SU-DHL-6 (cell line): ENCODE data around the gene DAPK2.

Source experiments
- H2AFZ ChIP-seq: fragments of 200-600 bp; sonication (generic); 2 replicates; pipeline ENCODE4 v1.6.1; 2014; ENCODE audit warnings: low read depth, mild to moderate bottlenecking, moderate library complexity, mixed read lengths, antibody characterized with exemption, low read length; ENCODE audit not compliant: severe bottlenecking
- H3F3A ChIP-seq: fragments of 200-600 bp; shearing (Covaris generic); 2 replicates; pipeline ENCODE4 v1.6.0; 2016; ENCODE audit warnings: antibody characterized with exemption, mild to moderate bottlenecking; ENCODE audit not compliant: insufficient read depth
- H3K27ac ChIP-seq: fragments of 200-600 bp; sonication (generic); 2 replicates; pipeline ENCODE4 v1.5.1; 2016; ENCODE audit warnings: low read depth, mild to moderate bottlenecking, low read length, moderate library complexity, mixed read lengths
- H3K27me3 ChIP-seq: fragments of 200-600 bp; sonication (generic), shearing (Covaris generic); 2 replicates; pipeline ENCODE4 v1.6.0; 2014; ENCODE audit warnings: mild to moderate bottlenecking, low read length
- H3K36me3 ChIP-seq: fragments of 200-600 bp; sonication (generic); 2 replicates; pipeline ENCODE4 v1.6.1; 2014; ENCODE audit warnings: mild to moderate bottlenecking, low read length, mixed read lengths
- H3K4me2 ChIP-seq: fragments of 300-600, 200-600 bp; shearing (Covaris generic), sonication (generic); 2 replicates; pipeline ENCODE4 v1.6.0; 2014; ENCODE audit warnings: low read length, low read depth, mild to moderate bottlenecking; ENCODE audit not compliant: poor library complexity, severe bottlenecking
- H3K4me3 ChIP-seq: fragments of 200-600 bp; sonication (generic); 2 replicates; pipeline ENCODE4 v1.5.1; 2014; ENCODE audit warnings: antibody characterized with exemption, low read length, mild to moderate bottlenecking, mixed read lengths; ENCODE audit not compliant: insufficient read depth, poor library complexity, severe bottlenecking
- H3K79me2 ChIP-seq: fragments of 200-600 bp; sonication (generic); 2 replicates; pipeline ENCODE4 v1.6.1; 2014; ENCODE audit warnings: mild to moderate bottlenecking, low read length, moderate library complexity; ENCODE audit not compliant: insufficient read depth
- H3K9ac ChIP-seq: fragments of 200-600 bp; sonication (generic); 2 replicates; pipeline ENCODE4 v1.7.0; 2014; ENCODE audit warnings: mild to moderate bottlenecking, low read length
- H3K9me2 ChIP-seq: fragments of 200-600 bp; sonication (generic); replicated peaks from 2 replicates; pipeline ENCODE4 v1.6.1; 2014; ENCODE audit warnings: low read length; ENCODE audit not compliant: insufficient read depth
- H3K9me3 ChIP-seq: fragments of 200-600 bp; sonication (generic); 2 replicates; pipeline ENCODE4 v1.6.1; 2014; ENCODE audit warnings: low read length, mixed read lengths; ENCODE audit not compliant: insufficient read depth
- H4K20me1 ChIP-seq: fragments of 200-600 bp; sonication (generic); 2 replicates; pipeline ENCODE4 v1.6.1; 2014; ENCODE audit warnings: low read depth, mild to moderate bottlenecking, antibody characterized with exemption, low read length, moderate library complexity, mixed read lengths
- CTCF ChIP-seq: fragments of 200-600 bp; sonication (generic); IDR thresholded peaks from one replicate; pipeline ENCODE4 v1.5.1; 2017; ENCODE audit warnings: antibody characterized with exemption, mild to moderate bottlenecking, low read length, moderate library complexity; ENCODE audit not compliant: insufficient read depth, poor library complexity, severe bottlenecking
- EZH2phosphoT487 ChIP-seq: fragments of 200-600 bp; sonication (generic), shearing (Covaris generic); conservative IDR thresholded peaks from 2 replicates; pipeline ENCODE4 v1.6.1; 2018; ENCODE audit warnings: mild to moderate bottlenecking, antibody characterized with exemption, low read length, moderate library complexity, mixed read lengths

The DAPK2 gene

GRCh38 chr15:64092864-64093626, 46.8 kb upstream of the DAPK2 start:
- peak overlapping the region; percentile 84 for H2AFZ ChIP-seq
- no peak for TF ChIP-seq CTCF
- no peak for TF ChIP-seq EZH2phosphoT487

GRCh38 chr15:64092075-64092820, 46.0 kb upstream of the DAPK2 start:
- peaks cover 8% of the 10 kb centered on the region for H3F3A ChIP-seq
- H3K27ac ChIP-seq = peak overlapping the region; percentile 82
- peaks cover 18% of the 10 kb centered on the region for H3K36me3 ChIP-seq
- no peaks in the 10 kb centered on the region for H4K20me1 ChIP-seq
- H3K27me3 ChIP-seq = no peaks in the 10 kb centered on the region
- H3K9me3 ChIP-seq = no peaks in the 10 kb centered on the region
- H2AFZ ChIP-seq = no peak overlapping the region
- H3K9ac ChIP-seq = peak overlapping the region; percentile 86
- TF ChIP-seq CTCF = no peak
- no peak for TF ChIP-seq EZH2phosphoT487
- H3K9me2 ChIP-seq = no peaks in the 10 kb centered on the region
- peak overlapping the region; percentile 89 for H3K4me3 ChIP-seq
- H3K79me2 ChIP-seq = peaks cover 74% of the 10 kb centered on the region
- H3K4me2 ChIP-seq = peak overlapping the region; percentile 92

More at GRCh38 chr15:64092864-64093626, 46.8 kb upstream of the DAPK2 start:
- Histone ChIP-seq H3K79me2 (peaks cover 77% of the 10 kb centered on the region), H3K36me3 (peaks cover 11% of the 10 kb centered on the region), H3K27ac (peak overlapping the region; percentile 82), H3K4me2 (peak overlapping the region; percentile 92), H4K20me1 (no peaks in the 10 kb centered on the region), H3K27me3 (no peaks in the 10 kb centered on the region), H3K9me3 (no peaks in the 10 kb centered on the region), H3F3A (peaks cover 8% of the 10 kb centered on the region), H3K9me2 (no peaks in the 10 kb centered on the region), H3K4me3 (peak overlapping the region; percentile 89), H3K9ac (peak overlapping the region; percentile 86)

GRCh38 chr15:64090527-64090926, 44.2 kb upstream of the DAPK2 start:
- Histone ChIP-seq H2AFZ (no peak overlapping the region), H3K9ac (no peak overlapping the region), H3K79me2 (peaks cover 60% of the 10 kb centered on the region), H3K27me3 (no peaks in the 10 kb centered on the region), H3F3A (peaks cover 8% of the 10 kb centered on the region), H3K27ac (no peak overlapping the region), H3K4me2 (peak overlapping the region; percentile 13), H3K9me2 (no peaks in the 10 kb centered on the region), H3K4me3 (no peak overlapping the region), H3K36me3 (peaks cover 18% of the 10 kb centered on the region), H3K9me3 (no peaks in the 10 kb centered on the region), H4K20me1 (no peaks in the 10 kb centered on the region)
- no peak for TF ChIP-seq EZH2phosphoT487
- TF ChIP-seq CTCF = no peak
